ENCODE measurements around the gene DGKD.

- no peak for TF ChIP-seq CTCF (IDR thresholded peaks at IDR 0.05 in 4 of 5, conservative IDR thresholded peaks at IDR 0.05 in 1 of 5)
- TF ChIP-seq POLR2A (IDR thresholded peaks at IDR 0.05): no peak
Observed at GRCh38 chr2:233426619-233427342, 72.5 kb downstream of the DGKD start.
